ENCODE data around the gene GRM3.

DNA sequence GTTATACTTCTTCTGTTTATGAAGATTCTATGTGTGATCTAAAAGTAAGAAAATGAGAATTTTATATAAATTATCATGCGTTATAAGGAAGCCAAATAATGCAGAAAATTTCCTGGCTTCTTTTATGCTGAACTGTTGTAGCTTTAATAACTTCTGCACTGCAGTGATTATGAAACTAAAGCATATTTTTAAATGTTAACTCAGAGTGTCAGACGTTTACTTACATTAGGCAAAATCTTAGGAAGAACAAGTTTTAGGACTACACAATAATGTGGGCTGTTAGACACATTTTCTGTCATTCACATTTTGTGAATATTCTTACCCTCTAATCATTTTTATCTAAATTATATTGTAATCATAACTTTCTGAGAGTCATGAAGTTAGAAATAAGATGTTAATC, 22.0 kb downstream of the GRM3 start:
- TF ChIP-seq, protein P1, sequence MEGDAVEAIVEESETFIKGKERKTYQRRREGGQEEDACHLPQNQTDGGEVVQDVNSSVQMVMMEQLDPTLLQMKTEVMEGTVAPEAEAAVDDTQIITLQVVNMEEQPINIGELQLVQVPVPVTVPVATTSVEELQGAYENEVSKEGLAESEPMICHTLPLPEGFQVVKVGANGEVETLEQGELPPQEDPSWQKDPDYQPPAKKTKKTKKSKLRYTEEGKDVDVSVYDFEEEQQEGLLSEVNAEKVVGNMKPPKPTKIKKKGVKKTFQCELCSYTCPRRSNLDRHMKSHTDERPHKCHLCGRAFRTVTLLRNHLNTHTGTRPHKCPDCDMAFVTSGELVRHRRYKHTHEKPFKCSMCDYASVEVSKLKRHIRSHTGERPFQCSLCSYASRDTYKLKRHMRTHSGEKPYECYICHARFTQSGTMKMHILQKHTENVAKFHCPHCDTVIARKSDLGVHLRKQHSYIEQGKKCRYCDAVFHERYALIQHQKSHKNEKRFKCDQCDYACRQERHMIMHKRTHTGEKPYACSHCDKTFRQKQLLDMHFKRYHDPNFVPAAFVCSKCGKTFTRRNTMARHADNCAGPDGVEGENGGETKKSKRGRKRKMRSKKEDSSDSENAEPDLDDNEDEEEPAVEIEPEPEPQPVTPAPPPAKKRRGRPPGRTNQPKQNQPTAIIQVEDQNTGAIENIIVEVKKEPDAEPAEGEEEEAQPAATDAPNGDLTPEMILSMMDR (IDR thresholded peaks at IDR 0.05) = no peak
- TF ChIP-seq, protein P2, sequence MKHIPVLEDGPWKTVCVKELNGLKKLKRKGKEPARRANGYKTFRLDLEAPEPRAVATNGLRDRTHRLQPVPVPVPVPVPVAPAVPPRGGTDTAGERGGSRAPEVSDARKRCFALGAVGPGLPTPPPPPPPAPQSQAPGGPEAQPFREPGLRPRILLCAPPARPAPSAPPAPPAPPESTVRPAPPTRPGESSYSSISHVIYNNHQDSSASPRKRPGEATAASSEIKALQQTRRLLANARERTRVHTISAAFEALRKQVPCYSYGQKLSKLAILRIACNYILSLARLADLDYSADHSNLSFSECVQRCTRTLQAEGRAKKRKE (CRISPR knock-in tag; IDR thresholded peaks at IDR 0.05; ENCODE audit: low read depth) = no peak
- TF ChIP-seq, protein P3, sequence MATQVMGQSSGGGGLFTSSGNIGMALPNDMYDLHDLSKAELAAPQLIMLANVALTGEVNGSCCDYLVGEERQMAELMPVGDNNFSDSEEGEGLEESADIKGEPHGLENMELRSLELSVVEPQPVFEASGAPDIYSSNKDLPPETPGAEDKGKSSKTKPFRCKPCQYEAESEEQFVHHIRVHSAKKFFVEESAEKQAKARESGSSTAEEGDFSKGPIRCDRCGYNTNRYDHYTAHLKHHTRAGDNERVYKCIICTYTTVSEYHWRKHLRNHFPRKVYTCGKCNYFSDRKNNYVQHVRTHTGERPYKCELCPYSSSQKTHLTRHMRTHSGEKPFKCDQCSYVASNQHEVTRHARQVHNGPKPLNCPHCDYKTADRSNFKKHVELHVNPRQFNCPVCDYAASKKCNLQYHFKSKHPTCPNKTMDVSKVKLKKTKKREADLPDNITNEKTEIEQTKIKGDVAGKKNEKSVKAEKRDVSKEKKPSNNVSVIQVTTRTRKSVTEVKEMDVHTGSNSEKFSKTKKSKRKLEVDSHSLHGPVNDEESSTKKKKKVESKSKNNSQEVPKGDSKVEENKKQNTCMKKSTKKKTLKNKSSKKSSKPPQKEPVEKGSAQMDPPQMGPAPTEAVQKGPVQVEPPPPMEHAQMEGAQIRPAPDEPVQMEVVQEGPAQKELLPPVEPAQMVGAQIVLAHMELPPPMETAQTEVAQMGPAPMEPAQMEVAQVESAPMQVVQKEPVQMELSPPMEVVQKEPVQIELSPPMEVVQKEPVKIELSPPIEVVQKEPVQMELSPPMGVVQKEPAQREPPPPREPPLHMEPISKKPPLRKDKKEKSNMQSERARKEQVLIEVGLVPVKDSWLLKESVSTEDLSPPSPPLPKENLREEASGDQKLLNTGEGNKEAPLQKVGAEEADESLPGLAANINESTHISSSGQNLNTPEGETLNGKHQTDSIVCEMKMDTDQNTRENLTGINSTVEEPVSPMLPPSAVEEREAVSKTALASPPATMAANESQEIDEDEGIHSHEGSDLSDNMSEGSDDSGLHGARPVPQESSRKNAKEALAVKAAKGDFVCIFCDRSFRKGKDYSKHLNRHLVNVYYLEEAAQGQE (IDR thresholded peaks at IDR 0.05) = no peak
- TF ChIP-seq POLR2AphosphoS2 (conservative IDR thresholded peaks at IDR 0.05; ENCODE audit: low read length) = no peak
- no peak for TF ChIP-seq JUNB (IDR thresholded peaks at IDR 0.05)
- TF ChIP-seq CEBPB (IDR thresholded peaks at IDR 0.05) = no peak
- TF ChIP-seq, protein P4, sequence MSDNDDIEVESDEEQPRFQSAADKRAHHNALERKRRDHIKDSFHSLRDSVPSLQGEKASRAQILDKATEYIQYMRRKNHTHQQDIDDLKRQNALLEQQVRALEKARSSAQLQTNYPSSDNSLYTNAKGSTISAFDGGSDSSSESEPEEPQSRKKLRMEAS (IDR thresholded peaks at IDR 0.05) = no peak
- TF ChIP-seq RAD21 (conservative IDR thresholded peaks at IDR 0.05 in 1 of 2, IDR thresholded peaks at IDR 0.05 in 1 of 2) = no peak
- TF ChIP-seq MYC (IDR thresholded peaks at IDR 0.05; ENCODE audit: borderline replicate concordance, low read length) = no peak
- TF ChIP-seq, protein P5, sequence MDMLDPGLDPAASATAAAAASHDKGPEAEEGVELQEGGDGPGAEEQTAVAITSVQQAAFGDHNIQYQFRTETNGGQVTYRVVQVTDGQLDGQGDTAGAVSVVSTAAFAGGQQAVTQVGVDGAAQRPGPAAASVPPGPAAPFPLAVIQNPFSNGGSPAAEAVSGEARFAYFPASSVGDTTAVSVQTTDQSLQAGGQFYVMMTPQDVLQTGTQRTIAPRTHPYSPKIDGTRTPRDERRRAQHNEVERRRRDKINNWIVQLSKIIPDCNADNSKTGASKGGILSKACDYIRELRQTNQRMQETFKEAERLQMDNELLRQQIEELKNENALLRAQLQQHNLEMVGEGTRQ (IDR thresholded peaks at IDR 0.05) = no peak
- no peak for TF ChIP-seq POLR2A (IDR thresholded peaks at IDR 0.05; ENCODE audit: low read length)
- no peak for TF ChIP-seq EP300 (IDR thresholded peaks at IDR 0.05)

All from A549 (cell line).